HepG2 (cell line): ENCODE results near the gene PACS1. TPM values are rescaled to one million over a fixed set of nuclear protein-coding genes. Genes with fewer than 3 reads are reported as not detected.

ENCODE experiments used
- AKAP8 ChIP-seq: sonication (generic); formaldehyde crosslinking; IDR thresholded peaks from 2 replicates; pipeline ENCODE4 v1.5.1; 2020; ENCODE audit warnings: mild to moderate bottlenecking, missing genetic modification reagents
- GLI4 ChIP-seq: sonication (generic); formaldehyde crosslinking; IDR thresholded peaks from 2 replicates; pipeline ENCODE4 v1.5.1; 2020; ENCODE audit warnings: missing genetic modification reagents, mild to moderate bottlenecking, moderate library complexity, borderline replicate concordance
- GTF3A ChIP-seq: sonication (generic); formaldehyde crosslinking; conservative IDR thresholded peaks from 2 replicates; pipeline ENCODE4 v1.4.0; 2020; ENCODE audit warnings: mild to moderate bottlenecking, missing genetic modification reagents
- JUN ChIP-seq: sonication (generic); formaldehyde crosslinking; IDR thresholded peaks from 2 replicates; pipeline ENCODE4 v1.4.0; 2020; ENCODE audit warnings: mild to moderate bottlenecking, missing genetic modification reagents
- PRMT3 ChIP-seq: sonication (generic); formaldehyde crosslinking; IDR thresholded peaks from 2 replicates; pipeline ENCODE4 v1.8.1; 2022; ENCODE audit warnings: low read depth, mild to moderate bottlenecking, moderate library complexity, missing genetic modification reagents, borderline replicate concordance
- RARA ChIP-seq: IDR thresholded peaks from 2 replicates; pipeline ENCODE4 v1.6.1; 2016; ENCODE audit warnings: missing genetic modification reagents, missing compliant biosample characterization
- SRSF1 ChIP-seq: fragments of 200-400 bp; formaldehyde crosslinking; optimal IDR thresholded peaks from 2 replicates; pipeline ENCODE3; 2017; ENCODE audit warnings: mild to moderate bottlenecking, low read depth, low read length, moderate library complexity
- TERF1 ChIP-seq: sonication (generic); formaldehyde crosslinking; IDR thresholded peaks from 2 replicates; pipeline ENCODE4 v1.8.0; 2022; ENCODE audit warnings: mild to moderate bottlenecking, missing genetic modification reagents, moderate library complexity
- THAP11 ChIP-seq: IDR thresholded peaks from 2 replicates; pipeline ENCODE4 v1.6.1; 2016; ENCODE audit warnings: missing biosample characterization, missing genetic modification reagents
- YEATS4 ChIP-seq: sonication (generic); formaldehyde crosslinking; IDR thresholded peaks from 2 replicates; pipeline ENCODE4 v1.4.0; 2020; ENCODE audit warnings: missing genetic modification reagents, borderline replicate concordance
- YY1 ChIP-seq: IDR thresholded peaks from 2 replicates; pipeline ENCODE4 v1.6.1; 2011; ENCODE audit warnings: low read length, low read depth, moderate library complexity, mild to moderate bottlenecking; ENCODE audit not compliant: insufficient read depth, insufficient replicate concordance
- ZBTB7B ChIP-seq: sonication (generic); formaldehyde crosslinking; IDR thresholded peaks from 2 replicates; pipeline ENCODE4 v1.4.0; 2020; ENCODE audit warnings: missing genetic modification reagents
- ZIK1 ChIP-seq: sonication (generic); formaldehyde crosslinking; IDR thresholded peaks from 2 replicates; pipeline ENCODE4 v1.5.0; 2020; ENCODE audit warnings: mild to moderate bottlenecking, low read depth, missing genetic modification reagents, borderline replicate concordance
- ZKSCAN8 ChIP-seq: IDR thresholded peaks from 2 replicates; pipeline ENCODE4 v1.6.1; 2016; ENCODE audit warnings: borderline replicate concordance, missing genetic modification reagents, missing compliant biosample characterization
- ZNF143 ChIP-seq: sonication (generic); formaldehyde crosslinking; IDR thresholded peaks from 2 replicates; pipeline ENCODE4 v1.4.0; 2020; ENCODE audit warnings: missing genetic modification reagents
- ZNF20 ChIP-seq: sonication (generic); formaldehyde crosslinking; IDR thresholded peaks from 2 replicates; pipeline ENCODE4 v1.4.0; 2020; ENCODE audit warnings: mild to moderate bottlenecking, moderate library complexity, missing genetic modification reagents
- ZNF562 ChIP-seq: sonication (generic); formaldehyde crosslinking; IDR thresholded peaks from 2 replicates; pipeline ENCODE4 v1.8.0; 2022; ENCODE audit warnings: missing genetic modification reagents, borderline replicate concordance
- ZNF607 ChIP-seq: sonication (generic); formaldehyde crosslinking; IDR thresholded peaks from 2 replicates; pipeline ENCODE4 v1.5.1; 2020; ENCODE audit warnings: missing genetic modification reagents, mild to moderate bottlenecking, borderline replicate concordance
- ZNF788 ChIP-seq: sonication (generic); formaldehyde crosslinking; IDR thresholded peaks from 2 replicates; pipeline ENCODE4 v1.5.0; 2020; ENCODE audit warnings: mild to moderate bottlenecking, missing genetic modification reagents, borderline replicate concordance
- polyA plus RNA-seq, 8 experiments: library from polyadenylated mRNA; depleted of rRNA in 3 of 8; stranded (reverse) in 7 of 8; unstranded in 1 of 8; fragments of >200 nt; fragmentation: Illumina TruSeq in 4 of 8; extraction: Trizol in 4 of 8; gene quantifications; 2 replicates each; pipeline versions ENCODE4 v1.2.1 to v1.2.3, GENCODE V29; 2011 to 2016; ENCODE audit warnings: low read depth in 4 of 8, missing spikeins in 1 of 8, mixed read lengths in 1 of 8; ENCODE audit not compliant: insufficient read depth in 1 of 8
- total RNA-seq, 5 experiments: library from RNA; depleted of rRNA; stranded (reverse); fragments of >200 nt; fragmentation: Illumina TruSeq; extraction: Trizol; gene quantifications; 2 replicates each; pipeline ENCODE4 v1.2.3, GENCODE V29; 2016; ENCODE audit warnings: low read depth in 1 of 5
- TF ChIP-seq, protein P1 (sequence below): sonication (generic); formaldehyde crosslinking; IDR thresholded peaks from 2 replicates; pipeline ENCODE4 v1.8.0; 2022; ENCODE audit warnings: missing genetic modification reagents, low read depth, mild to moderate bottlenecking, borderline replicate concordance
- TF ChIP-seq, protein P2 (sequence below): sonication (generic); formaldehyde crosslinking; IDR thresholded peaks from 2 replicates; pipeline ENCODE4 v1.8.0; 2022; ENCODE audit warnings: missing genetic modification reagents, mild to moderate bottlenecking, moderate library complexity, borderline replicate concordance
- TF ChIP-seq, protein P3 (sequence below): sonication (generic); formaldehyde crosslinking; IDR thresholded peaks from 2 replicates; pipeline ENCODE4 v1.4.0; 2020; ENCODE audit warnings: missing genetic modification reagents
- TF ChIP-seq, protein P4 (sequence below): sonication (generic); formaldehyde crosslinking; IDR thresholded peaks from 2 replicates; pipeline ENCODE4 v1.9.0; 2022; ENCODE audit warnings: missing genetic modification reagents, mild to moderate bottlenecking, borderline replicate concordance

PACS1 gene
- total and polyA plus RNA-seq, 2 of the 13 experiments (the other 11 are each of a cell fraction or from before 2014, with no cell fraction given) = 7.6 to 8.6 TPM

- TF ChIP-seq ZBTB7B (CRISPR knock-in tag) (peak; percentile 64; the same call in 1 of the 2 replicates), ZNF562 (CRISPR knock-in tag) (no peak), ZNF607 (CRISPR knock-in tag) (no peak), YEATS4 (no peak), GLI4 (CRISPR knock-in tag) (no peak), THAP11 (CRISPR knock-in tag) (0 out of 2 replicates have a peak, but pooled peaks have one; percentile 41), ZNF143 (CRISPR knock-in tag) (no peak), TERF1 (no peak), SRSF1 (no peak), GTF3A (CRISPR knock-in tag) (no peak), AKAP8 (CRISPR knock-in tag) (no peak), ZNF788 (CRISPR knock-in tag) (0 out of 2 replicates have a peak, but pooled peaks have one; percentile 18), JUN (CRISPR knock-in tag) (no peak), YY1 (no peak), ZIK1 (CRISPR knock-in tag) (no peak), ZKSCAN8 (no peak), RARA (CRISPR knock-in tag) (0 out of 2 replicates have a peak, but pooled peaks have one; percentile 12), ZNF20 (no peak), PRMT3 (CRISPR knock-in tag) (no peak)
- TF ChIP-seq, protein P1, sequence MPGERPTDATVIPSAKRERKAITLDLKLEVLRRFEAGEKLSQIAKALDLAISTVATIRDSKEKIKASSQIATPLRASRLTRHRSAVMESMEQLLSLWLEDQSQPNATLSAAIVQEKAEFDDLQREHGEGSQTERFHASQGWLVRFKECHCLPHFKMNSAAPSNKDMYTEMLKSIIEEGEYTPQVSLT (CRISPR knock-in tag) = no peak
- TF ChIP-seq, protein P2, sequence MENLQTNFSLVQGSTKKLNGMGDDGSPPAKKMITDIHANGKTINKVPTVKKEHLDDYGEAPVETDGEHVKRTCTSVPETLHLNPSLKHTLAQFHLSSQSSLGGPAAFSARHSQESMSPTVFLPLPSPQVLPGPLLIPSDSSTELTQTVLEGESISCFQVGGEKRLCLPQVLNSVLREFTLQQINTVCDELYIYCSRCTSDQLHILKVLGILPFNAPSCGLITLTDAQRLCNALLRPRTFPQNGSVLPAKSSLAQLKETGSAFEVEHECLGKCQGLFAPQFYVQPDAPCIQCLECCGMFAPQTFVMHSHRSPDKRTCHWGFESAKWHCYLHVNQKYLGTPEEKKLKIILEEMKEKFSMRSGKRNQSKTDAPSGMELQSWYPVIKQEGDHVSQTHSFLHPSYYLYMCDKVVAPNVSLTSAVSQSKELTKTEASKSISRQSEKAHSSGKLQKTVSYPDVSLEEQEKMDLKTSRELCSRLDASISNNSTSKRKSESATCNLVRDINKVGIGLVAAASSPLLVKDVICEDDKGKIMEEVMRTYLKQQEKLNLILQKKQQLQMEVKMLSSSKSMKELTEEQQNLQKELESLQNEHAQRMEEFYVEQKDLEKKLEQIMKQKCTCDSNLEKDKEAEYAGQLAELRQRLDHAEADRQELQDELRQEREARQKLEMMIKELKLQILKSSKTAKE (CRISPR knock-in tag) = no peak
- TF ChIP-seq, protein P3, sequence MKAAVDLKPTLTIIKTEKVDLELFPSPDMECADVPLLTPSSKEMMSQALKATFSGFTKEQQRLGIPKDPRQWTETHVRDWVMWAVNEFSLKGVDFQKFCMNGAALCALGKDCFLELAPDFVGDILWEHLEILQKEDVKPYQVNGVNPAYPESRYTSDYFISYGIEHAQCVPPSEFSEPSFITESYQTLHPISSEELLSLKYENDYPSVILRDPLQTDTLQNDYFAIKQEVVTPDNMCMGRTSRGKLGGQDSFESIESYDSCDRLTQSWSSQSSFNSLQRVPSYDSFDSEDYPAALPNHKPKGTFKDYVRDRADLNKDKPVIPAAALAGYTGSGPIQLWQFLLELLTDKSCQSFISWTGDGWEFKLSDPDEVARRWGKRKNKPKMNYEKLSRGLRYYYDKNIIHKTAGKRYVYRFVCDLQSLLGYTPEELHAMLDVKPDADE (CRISPR knock-in tag) = no peak
- TF ChIP-seq, protein P4, sequence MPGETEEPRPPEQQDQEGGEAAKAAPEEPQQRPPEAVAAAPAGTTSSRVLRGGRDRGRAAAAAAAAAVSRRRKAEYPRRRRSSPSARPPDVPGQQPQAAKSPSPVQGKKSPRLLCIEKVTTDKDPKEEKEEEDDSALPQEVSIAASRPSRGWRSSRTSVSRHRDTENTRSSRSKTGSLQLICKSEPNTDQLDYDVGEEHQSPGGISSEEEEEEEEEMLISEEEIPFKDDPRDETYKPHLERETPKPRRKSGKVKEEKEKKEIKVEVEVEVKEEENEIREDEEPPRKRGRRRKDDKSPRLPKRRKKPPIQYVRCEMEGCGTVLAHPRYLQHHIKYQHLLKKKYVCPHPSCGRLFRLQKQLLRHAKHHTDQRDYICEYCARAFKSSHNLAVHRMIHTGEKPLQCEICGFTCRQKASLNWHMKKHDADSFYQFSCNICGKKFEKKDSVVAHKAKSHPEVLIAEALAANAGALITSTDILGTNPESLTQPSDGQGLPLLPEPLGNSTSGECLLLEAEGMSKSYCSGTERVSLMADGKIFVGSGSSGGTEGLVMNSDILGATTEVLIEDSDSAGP (CRISPR knock-in tag) = no peak
Observed at GRCh38 chr11:66068154-66068821, 1.8 kb upstream of the PACS1 start (continued).
